Uterus (tissue), 2 donors: Measurements from ENCODE around the gene FANCB.

Experiments
- CTCF ChIP-seq, 4 experiments: fragments of 200-600 bp in 2 of 4; fragments of 450-650 bp in 2 of 4; sonication (generic) in 2 of 4; IDR thresholded peaks; one replicate each; pipeline ENCODE4 v1.5.1; 2016 to 2019; ENCODE audit warnings: antibody characterized with exemption in 4 of 4, mild to moderate bottlenecking in 2 of 4, moderate library complexity in 1 of 4
- POLR2A ChIP-seq, 2 donors: fragments of 450-650 bp; IDR thresholded peaks; one replicate each; pipeline ENCODE4 v1.6.1; 2016; ENCODE audit warnings: antibody characterized with exemption in 2 of 2, mild to moderate bottlenecking in 1 of 2, moderate library complexity in 1 of 2

- TF ChIP-seq CTCF (IDR thresholded peaks at IDR 0.05) (no peak), POLR2A (IDR thresholded peaks at IDR 0.05) (no peak)
Measured at GRCh38 chrX:14873676-14874049, 794 bp upstream of the FANCB start.
